ENCODE data around the gene HINT1.

- no peak for TF ChIP-seq POLR2A (IDR thresholded peaks at IDR 0.05; ENCODE audit: low read length)
- TF ChIP-seq GATA1 (IDR thresholded peaks at IDR 0.05; ENCODE audit: low read depth, low read length), result no peak
Measured at GRCh38 chr5:131163276-131164119, 1.6 kb downstream of the HINT1 start.
